IMR-90 (cell line): ENCODE results near the gene AGMO. TPM values are rescaled to one million over a fixed set of nuclear protein-coding genes. Genes with fewer than 3 reads are reported as not detected.

Source experiments
- ATAC-seq: fragments of 200-7000 bp; cut with Tn5 transposase; 2 replicates; pipeline ENCODE4 v1.9.1; 2020; ENCODE audit warnings: low read depth, mild to moderate bottlenecking, moderate library complexity
- BruUV-seq: library from RNA; stranded (reverse); fragments of 400-500 nt; replicated peaks from 2 replicates; lab custom pipeline; 2021; lab: Mats Ljungman, UMichigan
- CTCF ChIA-PET: fragments of 300-600 bp; formaldehyde crosslinking; extraction: SDS; loops from one replicate; lab custom pipeline; 2021; ENCODE audit warnings: antibody characterized with exemption; lab: Yijun Ruan, JAX
- POLR2A ChIA-PET: fragments of 300-600 bp; sonication (Branson Sonifier 250); formaldehyde crosslinking; loops from one replicate; lab custom pipeline; 2022; ENCODE audit warnings: antibody characterized with exemption; ENCODE audit not compliant: unreplicated experiment; lab: Charles Lee
- DNase-seq: peaks from one replicate; pipeline ENCODE4 v3.0.0; 2013
- H2AFZ ChIP-seq: replicated peaks from 2 replicates; pipeline ENCODE3; 2013; ENCODE audit warnings: low read length, mild to moderate bottlenecking; ENCODE audit not compliant: poor library complexity
- H2AK5ac ChIP-seq: 2 replicates; pipeline ENCODE4 v1.6.1; 2013; ENCODE audit warnings: low read depth, low read length, inconsistent platforms
- H2AK9ac ChIP-seq: replicated peaks from 2 replicates; pipeline ENCODE3; 2013; ENCODE audit warnings: mild to moderate bottlenecking, low read depth, low read length, moderate library complexity; ENCODE audit not compliant: poor library complexity
- H2BK120ac ChIP-seq: 2 replicates; pipeline ENCODE4 v1.6.1; 2013; ENCODE audit warnings: low read depth, low read length, inconsistent platforms
- H2BK15ac ChIP-seq: 3 replicates; pipeline ENCODE4 v1.6.1; 2013; ENCODE audit warnings: low read depth, low read length, inconsistent platforms
- H2BK20ac ChIP-seq: 2 replicates; pipeline ENCODE4 v1.6.1; 2013; ENCODE audit warnings: low read depth, mild to moderate bottlenecking, inconsistent platforms, low read length, moderate library complexity
- H2BK5ac ChIP-seq: 2 replicates; pipeline ENCODE4 v1.6.1; 2013; ENCODE audit warnings: mild to moderate bottlenecking, low read depth, low read length, inconsistent platforms; ENCODE audit not compliant: poor library complexity, severe bottlenecking
- H3K14ac ChIP-seq: replicated peaks from 2 replicates; pipeline ENCODE4 v1.6.1; 2013; ENCODE audit warnings: low read depth, low read length, inconsistent platforms
- H3K18ac ChIP-seq: 2 replicates; pipeline ENCODE4 v1.6.1; 2013; ENCODE audit warnings: low read depth, low read length, control low read depth
- H3K23ac ChIP-seq: 2 replicates; pipeline ENCODE4 v1.6.1; 2013; ENCODE audit warnings: low read depth, low read length, inconsistent platforms
- H3K27ac ChIP-seq: 2 replicates; pipeline ENCODE4 v1.5.1; 2013; ENCODE audit warnings: mild to moderate bottlenecking, control low read depth, low read length; ENCODE audit not compliant: insufficient read depth
- H3K27me3 ChIP-seq: 2 replicates; pipeline ENCODE4 v1.6.1; 2013; ENCODE audit warnings: low read length; ENCODE audit not compliant: control insufficient read depth, insufficient read depth
- H3K36me3 ChIP-seq: 2 replicates; pipeline ENCODE4 v1.6.1; 2013; ENCODE audit warnings: low read length, mixed read lengths; ENCODE audit not compliant: control insufficient read depth, insufficient read depth
- H3K4ac ChIP-seq: 2 replicates; pipeline ENCODE4 v1.6.1; 2013; ENCODE audit warnings: low read depth, low read length, inconsistent platforms
- H3K4me1 ChIP-seq: 2 replicates; pipeline ENCODE4 v1.6.1; 2013; ENCODE audit warnings: low read length, mixed read lengths; ENCODE audit not compliant: control insufficient read depth, insufficient read depth
- H3K4me2 ChIP-seq: 2 replicates; pipeline ENCODE4 v1.6.1; 2013; ENCODE audit warnings: low read depth, mild to moderate bottlenecking, control low read depth, low read length, moderate library complexity
- H3K4me3 ChIP-seq: 2 replicates; pipeline ENCODE4 v1.5.1; 2013; ENCODE audit warnings: low read depth, mild to moderate bottlenecking, control low read depth, low read length, moderate library complexity; ENCODE audit not compliant: insufficient read depth
- H3K56ac ChIP-seq: 2 replicates; pipeline ENCODE4 v1.6.1; 2013; ENCODE audit warnings: low read length, inconsistent platforms; ENCODE audit not compliant: insufficient read depth; ENCODE audit errors: extremely low read depth
- H3K79me1 ChIP-seq, 2 experiments: 2 replicates each; pipeline ENCODE4 v1.6.1; 2013; ENCODE audit warnings: low read length in 2 of 2, inconsistent platforms in 1 of 2, low read depth in 1 of 2
- H3K9ac ChIP-seq: 2 replicates; pipeline ENCODE4 v1.6.1; 2013; ENCODE audit warnings: low read depth, low read length, control low read depth
- H3K9me1 ChIP-seq: 2 replicates; pipeline ENCODE4 v1.6.1; 2013; ENCODE audit warnings: low read length, inconsistent platforms; ENCODE audit not compliant: insufficient read depth
- H3K9me3 ChIP-seq: 2 replicates; pipeline ENCODE4 v1.6.1; 2013; ENCODE audit warnings: low read length; ENCODE audit not compliant: control insufficient read depth, insufficient read depth
- H4K20me1 ChIP-seq: 2 replicates; pipeline ENCODE4 v1.6.1; 2013; ENCODE audit warnings: low read length, inconsistent platforms; ENCODE audit not compliant: insufficient read depth
- H4K5ac ChIP-seq: 2 replicates; pipeline ENCODE4 v1.6.1; 2013; ENCODE audit warnings: mild to moderate bottlenecking, low read depth, low read length, control low read depth
- H4K8ac ChIP-seq, 2 experiments: 2 replicates each; pipeline ENCODE4 v1.6.1; 2013; ENCODE audit warnings: low read depth in 2 of 2, low read length in 2 of 2, control low read depth in 1 of 2, inconsistent platforms in 1 of 2
- H4K91ac ChIP-seq: 2 replicates; pipeline ENCODE4 v1.6.1; 2013; ENCODE audit warnings: low read depth, low read length, inconsistent platforms; ENCODE audit not compliant: insufficient read depth
- BHLHE40 ChIP-seq: fragments of 150-350 bp; IDR thresholded peaks from 2 replicates; pipeline ENCODE4 v1.6.1; 2016; ENCODE audit warnings: mild to moderate bottlenecking, low read depth, low read length
- CEBPB ChIP-seq: IDR thresholded peaks from 2 replicates; pipeline ENCODE4 v1.6.1; 2012; ENCODE audit warnings: low read depth, low read length, improper control_type of control experiment
- CHD1 ChIP-seq: IDR thresholded peaks from 2 replicates; pipeline ENCODE4 v1.6.1; 2012; ENCODE audit warnings: low read depth, low read length, improper control_type of control experiment
- FOS ChIP-seq: fragments of 150-350 bp; IDR thresholded peaks from 2 replicates; pipeline ENCODE4 v1.6.1; 2016; ENCODE audit warnings: low read depth, low read length
- MAFK ChIP-seq: IDR thresholded peaks from 2 replicates; pipeline ENCODE4 v1.6.1; 2012; ENCODE audit warnings: low read depth, low read length, improper control_type of control experiment
- MAZ ChIP-seq: IDR thresholded peaks from 2 replicates; pipeline ENCODE4 v1.6.1; 2012; ENCODE audit warnings: low read depth, mild to moderate bottlenecking, low read length, improper control_type of control experiment, moderate library complexity, borderline replicate concordance
- MXI1 ChIP-seq: IDR thresholded peaks from 2 replicates; pipeline ENCODE4 v1.6.1; 2012; ENCODE audit warnings: low read depth, mild to moderate bottlenecking, low read length, moderate library complexity, borderline replicate concordance
- NFE2L2 ChIP-seq: fragments of 150-350 bp; IDR thresholded peaks from 2 replicates; pipeline ENCODE4 v1.6.1; 2016; ENCODE audit warnings: low read depth, mild to moderate bottlenecking, low read length
- POLR2A ChIP-seq: IDR thresholded peaks from 2 replicates; pipeline ENCODE4 v1.6.1; 2012; ENCODE audit warnings: mild to moderate bottlenecking, low read depth, low read length
- RAD21 ChIP-seq: IDR thresholded peaks from 2 replicates; pipeline ENCODE4 v1.6.1; 2012; ENCODE audit warnings: low read length, improper control_type of control experiment
- RCOR1 ChIP-seq: IDR thresholded peaks from 2 replicates; pipeline ENCODE4 v1.6.1; 2012; ENCODE audit warnings: mild to moderate bottlenecking, low read length, improper control_type of control experiment; ENCODE audit not compliant: insufficient replicate concordance
- RFX5 ChIP-seq: IDR thresholded peaks from 2 replicates; pipeline ENCODE4 v1.8.0; 2012; ENCODE audit warnings: low read depth, mild to moderate bottlenecking, low read length, moderate library complexity
- SMC3 ChIP-seq: fragments of 150-350 bp; IDR thresholded peaks from 2 replicates; pipeline ENCODE4 v1.6.1; 2016; ENCODE audit warnings: low read depth, mild to moderate bottlenecking, antibody characterized with exemption, low read length, moderate library complexity
- USF2 ChIP-seq: fragments of 150-350 bp; IDR thresholded peaks from 2 replicates; pipeline ENCODE4 v1.6.1; 2017; ENCODE audit warnings: mild to moderate bottlenecking, antibody characterized with exemption, low read length, low read depth
- WGBS, 2 experiments: methylation state at CpG; one replicate each; pipeline versions ENCODE4 v1.1.5 to v1.1.7; 2013; ENCODE audit warnings: missing lambda C conversion rate in 2 of 2; ENCODE audit not compliant: insufficient read length in 1 of 2; ENCODE audit errors: extremely low coverage in 2 of 2; 5-methylcytosine and 5-hydroxymethylcytosine counted together
- dilution Hi-C: fragments of 300-500 bp; cut with HindIII; formaldehyde crosslinking; loops from one replicate; pipeline ENCODE4 v1.14.3; 2018; ENCODE audit warnings: low sequenced_read_pairs; ENCODE audit not compliant: unreplicated experiment
- in situ Hi-C: fragments of 300-500 bp; cut with MboI; formaldehyde crosslinking; loops from 3 replicates; pipeline ENCODE4 v1.14.3; 2019; ENCODE audit warnings: low sequenced_read_pairs, inconsistent platforms, mixed read lengths
- intact Hi-C: fragments of 100-400 bp; cut with micrococcal nuclease; formaldehyde crosslinking; loops from 2 replicates; pipeline ENCODE4 v1.10.0; 2022
- polyA plus RNA-seq, 3 experiments: library from polyadenylated mRNA; depleted of rRNA; stranded (reverse); fragments of >200 nt; gene quantifications; 2 replicates each; pipeline ENCODE4 v1.2.3, GENCODE V29; 2012; ENCODE audit warnings: low replicate concordance in 1 of 3
- total RNA-seq: library from RNA; depleted of rRNA; stranded (reverse); fragments of >200 nt; gene quantifications from 2 replicates; pipeline ENCODE4 v1.2.3, GENCODE V29; 2012
- TF ChIP-seq, protein P1 (sequence below): conservative IDR thresholded peaks from 2 replicates; pipeline ENCODE4 v1.5.1; 2012; ENCODE audit warnings: mild to moderate bottlenecking, low read depth, low read length, improper control_type of control experiment

The AGMO gene
- total and polyA plus RNA-seq, 2 of the 4 experiments (the other 2 are of a cell fraction): not detected

DNA sequence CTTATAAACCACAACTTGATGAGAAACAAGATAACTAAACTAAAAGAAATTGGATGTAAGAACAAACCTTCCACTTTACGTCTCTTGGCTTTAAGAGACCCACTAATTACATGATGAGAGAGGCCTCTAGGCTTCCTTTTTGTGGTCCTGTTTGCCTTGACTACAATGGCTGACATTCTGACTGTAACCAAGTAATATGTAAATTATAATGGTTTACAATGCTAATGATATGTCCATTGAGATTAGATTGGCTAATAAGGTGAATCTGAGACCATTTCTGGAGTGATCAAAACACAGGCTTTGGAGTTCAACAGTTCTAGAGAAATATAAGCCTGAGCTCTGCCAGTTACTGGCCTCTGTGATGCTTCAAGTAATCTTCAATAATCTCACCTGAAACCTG, 39.4 kb upstream of the AGMO start:
- H2BK20ac ChIP-seq: no peak overlapping the region

More for the DNA sequence above, 39.4 kb upstream of the AGMO start:
- no TSS peak for BruUV-seq
- Histone ChIP-seq H3K18ac (no peak overlapping the region), H3K36me3 (no peaks in the 10 kb centered on the region), H2AFZ (no peak overlapping the region), H4K5ac (no peak overlapping the region), H2AK5ac (no peak overlapping the region), H3K4ac (no peak overlapping the region), H4K91ac (no peak overlapping the region), H3K27me3 (no peaks in the 10 kb centered on the region), H3K14ac (no peak overlapping the region), H3K27ac (no peak overlapping the region), H3K9ac (no peak overlapping the region), H2AK9ac (no peak overlapping the region), H2BK120ac (no peak overlapping the region), H3K79me1 (no peaks in the 10 kb centered on the region), H3K4me2 (no peak overlapping the region), H4K8ac (no peak overlapping the region), H3K4me1 (no peaks in the 10 kb centered on the region), H4K20me1 (no peaks in the 10 kb centered on the region), H3K56ac (no peak overlapping the region), H3K4me3 (no peak overlapping the region), H3K9me1 (no peaks in the 10 kb centered on the region), H3K9me3 (peaks cover 5% of the 10 kb centered on the region), H2BK5ac (no peak overlapping the region), H2BK15ac (no peak overlapping the region), H3K23ac (no peak overlapping the region)
- ChIA-PET POLR2A (no interaction called here), CTCF (interaction anchor here (0.7 kb wide), 1 partner anchor 47 kb away, joined by 3 read pairs; no protein-coding TSS in a partner anchor)
- intact Hi-C loops: no loop called here
- DNase-seq (no peak), ATAC-seq (no peak)
- in situ Hi-C loops: no loop called here
- no peak for TF ChIP-seq CHD1
- TF ChIP-seq, protein P1, sequence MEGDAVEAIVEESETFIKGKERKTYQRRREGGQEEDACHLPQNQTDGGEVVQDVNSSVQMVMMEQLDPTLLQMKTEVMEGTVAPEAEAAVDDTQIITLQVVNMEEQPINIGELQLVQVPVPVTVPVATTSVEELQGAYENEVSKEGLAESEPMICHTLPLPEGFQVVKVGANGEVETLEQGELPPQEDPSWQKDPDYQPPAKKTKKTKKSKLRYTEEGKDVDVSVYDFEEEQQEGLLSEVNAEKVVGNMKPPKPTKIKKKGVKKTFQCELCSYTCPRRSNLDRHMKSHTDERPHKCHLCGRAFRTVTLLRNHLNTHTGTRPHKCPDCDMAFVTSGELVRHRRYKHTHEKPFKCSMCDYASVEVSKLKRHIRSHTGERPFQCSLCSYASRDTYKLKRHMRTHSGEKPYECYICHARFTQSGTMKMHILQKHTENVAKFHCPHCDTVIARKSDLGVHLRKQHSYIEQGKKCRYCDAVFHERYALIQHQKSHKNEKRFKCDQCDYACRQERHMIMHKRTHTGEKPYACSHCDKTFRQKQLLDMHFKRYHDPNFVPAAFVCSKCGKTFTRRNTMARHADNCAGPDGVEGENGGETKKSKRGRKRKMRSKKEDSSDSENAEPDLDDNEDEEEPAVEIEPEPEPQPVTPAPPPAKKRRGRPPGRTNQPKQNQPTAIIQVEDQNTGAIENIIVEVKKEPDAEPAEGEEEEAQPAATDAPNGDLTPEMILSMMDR: no peak
- TF ChIP-seq RFX5: no peak
- TF ChIP-seq POLR2A: no peak
- no peak for TF ChIP-seq MAFK
- no peak for TF ChIP-seq USF2
- TF ChIP-seq MAZ: no peak
- TF ChIP-seq FOS: no peak
- TF ChIP-seq NFE2L2: no peak
- no peak for TF ChIP-seq RAD21
- TF ChIP-seq MXI1: no peak
- no peak for TF ChIP-seq CEBPB
- no peak for TF ChIP-seq RCOR1
- no peak for TF ChIP-seq SMC3
- no peak for TF ChIP-seq BHLHE40
- dilution Hi-C loops: no loop called here
- no CpG with 5 or more reads among the region's 1 CpG for WGBS, 2 experiments
